AG09319 (cell line): Measurements from ENCODE around the gene AFF1.

Experiments
- DNase-seq: peaks from one replicate; pipeline ENCODE4 v3.0.0-alpha.2; 2010; ENCODE audit warnings: low read depth; ENCODE audit errors: extremely low read depth
- CTCF ChIP-seq: IDR thresholded peaks from 2 replicates; pipeline ENCODE4 v1.5.1; 2011; ENCODE audit warnings: low read depth, mild to moderate bottlenecking, inconsistent platforms, low read length, moderate library complexity

AFF1 gene

GRCh38 chr4:87050596-87050995 lies 115.8 kb downstream of the AFF1 start:
- DNase-seq: no peak
- no peak for TF ChIP-seq CTCF

GRCh38 chr4:87051121-87051713 lies 116.4 kb downstream of the AFF1 start:
- no peak for DNase-seq
- no peak for TF ChIP-seq CTCF

- no peak for DNase-seq
- no peak for TF ChIP-seq CTCF
These were observed 117.8 kb downstream of the AFF1 start for GRCh38 chr4:87052615-87053014.

GRCh38 chr4:87053176-87053658 lies 118.4 kb downstream of the AFF1 start:
- no peak for TF ChIP-seq CTCF
- DNase-seq: no peak

GRCh38 chr4:87053802-87054767 lies 119.3 kb downstream of the AFF1 start:
- TF ChIP-seq CTCF: no peak
- DNase-seq: no peak

- no peak for DNase-seq
These were observed 120.1 kb downstream of the AFF1 start for GRCh38 chr4:87054900-87055299.

More at GRCh38 chr4:87054900-87055299, 120.1 kb downstream of the AFF1 start:
- TF ChIP-seq CTCF: no peak
